Measurements from ENCODE around the gene KRTAP5-6.

DNA sequence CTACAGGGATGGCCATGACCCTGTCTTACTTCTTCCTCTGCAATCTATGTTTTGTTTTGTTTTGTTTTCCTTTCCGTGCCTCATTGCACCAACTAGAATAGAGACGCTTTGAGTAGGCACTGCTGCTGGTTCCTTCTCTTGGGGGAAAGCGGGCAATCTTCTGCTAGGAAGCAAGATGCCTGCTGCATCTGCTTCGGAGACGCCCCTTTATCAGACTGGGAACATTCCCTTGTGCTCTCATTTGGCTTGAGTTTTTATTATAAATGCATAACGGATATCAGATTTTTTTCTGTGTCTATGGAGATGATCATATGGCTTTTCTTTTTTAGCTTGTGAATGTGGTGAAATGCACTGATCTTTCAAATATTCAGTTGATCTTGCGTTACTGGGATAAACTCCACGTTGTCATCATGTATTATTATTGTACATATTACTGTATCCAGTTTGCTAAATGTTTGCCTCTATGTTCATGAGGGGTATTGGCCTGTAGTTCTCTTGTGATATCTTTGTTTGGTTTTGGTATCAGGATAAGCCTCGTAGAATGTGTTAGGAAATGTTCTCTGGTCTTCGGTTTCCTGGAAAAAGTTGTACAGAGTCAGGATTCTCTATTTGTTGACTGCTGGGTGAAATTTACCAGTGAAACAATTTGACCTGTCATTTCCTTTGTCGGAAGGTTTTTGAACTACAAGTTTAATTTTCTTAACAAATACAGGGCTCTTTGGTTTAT lies 23.4 kb upstream of the KRTAP5-6 start:
- TF ChIP-seq, protein P1, sequence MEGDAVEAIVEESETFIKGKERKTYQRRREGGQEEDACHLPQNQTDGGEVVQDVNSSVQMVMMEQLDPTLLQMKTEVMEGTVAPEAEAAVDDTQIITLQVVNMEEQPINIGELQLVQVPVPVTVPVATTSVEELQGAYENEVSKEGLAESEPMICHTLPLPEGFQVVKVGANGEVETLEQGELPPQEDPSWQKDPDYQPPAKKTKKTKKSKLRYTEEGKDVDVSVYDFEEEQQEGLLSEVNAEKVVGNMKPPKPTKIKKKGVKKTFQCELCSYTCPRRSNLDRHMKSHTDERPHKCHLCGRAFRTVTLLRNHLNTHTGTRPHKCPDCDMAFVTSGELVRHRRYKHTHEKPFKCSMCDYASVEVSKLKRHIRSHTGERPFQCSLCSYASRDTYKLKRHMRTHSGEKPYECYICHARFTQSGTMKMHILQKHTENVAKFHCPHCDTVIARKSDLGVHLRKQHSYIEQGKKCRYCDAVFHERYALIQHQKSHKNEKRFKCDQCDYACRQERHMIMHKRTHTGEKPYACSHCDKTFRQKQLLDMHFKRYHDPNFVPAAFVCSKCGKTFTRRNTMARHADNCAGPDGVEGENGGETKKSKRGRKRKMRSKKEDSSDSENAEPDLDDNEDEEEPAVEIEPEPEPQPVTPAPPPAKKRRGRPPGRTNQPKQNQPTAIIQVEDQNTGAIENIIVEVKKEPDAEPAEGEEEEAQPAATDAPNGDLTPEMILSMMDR (conservative IDR thresholded peaks at IDR 0.05 in 1 of 2, IDR thresholded peaks at IDR 0.05 in 1 of 2; ENCODE audit: extremely low read depth in 1 of 2, insufficient read depth in 1 of 2, low read depth in 1 of 2, low read length in 2 of 2): no peak
- no peak for TF ChIP-seq EZH2 (IDR thresholded peaks at IDR 0.05; ENCODE audit: borderline replicate concordance, low read length)
